Measurements from ENCODE around the gene EHD2.
"Not testable (repeated sequence)": the region's sequence is repeated elsewhere in the genome, so short reads cannot be mapped to it uniquely, and the experiment has no call there.

Gene EHD2

GRCh38 chr19:47769534-47769933, 56.3 kb downstream of the EHD2 start:
- no peak for DNase-seq (ENCODE audit: low spot score)

GRCh38 chr19:47771291-47771690, 58.1 kb downstream of the EHD2 start:
- DNase-seq (ENCODE audit: low spot score) = not testable (repeated sequence)

GRCh38 chr19:47776568-47776967, 63.3 kb downstream of the EHD2 start:
- DNase-seq (ENCODE audit: low spot score) = peak; percentile 67

GRCh38 chr19:47777245-47778048, 64.2 kb downstream of the EHD2 start:
- DNase-seq (ENCODE audit: low spot score) = not testable (repeated sequence)

- peak; percentile 82 for DNase-seq (ENCODE audit: low spot score)
Observed at GRCh38 chr19:47778049-47778953, 65.1 kb downstream of the EHD2 start, which contains the start of gene SELENOW. TSS of gene SELENOW (plus strand) at chr19:47778703. CDS start at chr19:47778786, 83 bp downstream.

GRCh38 chr19:47778954-47779351, 65.7 kb downstream of the EHD2 start:
- peak; percentile 72 for DNase-seq (ENCODE audit: low spot score)

- no peak for DNase-seq (ENCODE audit: low spot score)
Observed at GRCh38 chr19:47779524-47780214, 66.4 kb downstream of the EHD2 start.

- DNase-seq (ENCODE audit: low spot score) = no peak
Observed at GRCh38 chr19:47780215-47780551, 67.0 kb downstream of the EHD2 start.

GRCh38 chr19:47781590-47782262, 68.5 kb downstream of the EHD2 start:
- peak; percentile 78 for DNase-seq (ENCODE audit: low spot score)

- DNase-seq (ENCODE audit: low spot score) = no peak
Observed at GRCh38 chr19:47786566-47786965, 73.3 kb downstream of the EHD2 start.

GRCh38 chr19:47787307-47787706, 74.1 kb downstream of the EHD2 start:
- not testable (repeated sequence) for DNase-seq (ENCODE audit: low spot score)

GRCh38 chr19:47789811-47790210, 76.6 kb downstream of the EHD2 start:
- not testable (repeated sequence) for DNase-seq (ENCODE audit: low spot score)

- no peak for DNase-seq (ENCODE audit: low spot score)
Observed at GRCh38 chr19:47790398-47790814, 77.2 kb downstream of the EHD2 start.

- DNase-seq (ENCODE audit: low spot score) = no peak
Observed at GRCh38 chr19:47792616-47793015, 79.4 kb downstream of the EHD2 start.
